GM21367 (cell line): ENCODE measurements around the gene DXO.
"Not testable (repeated sequence)": the region's sequence is repeated elsewhere in the genome, so short reads cannot be mapped to it uniquely, and the experiment has no call there.

Experiments used
- ATAC-seq: cut with Tn5 transposase; IDR thresholded peaks from one replicate; pipeline ENCODE4 v1.9.1; 2021; ENCODE audit not compliant: unreplicated experiment

Gene DXO

DNA sequence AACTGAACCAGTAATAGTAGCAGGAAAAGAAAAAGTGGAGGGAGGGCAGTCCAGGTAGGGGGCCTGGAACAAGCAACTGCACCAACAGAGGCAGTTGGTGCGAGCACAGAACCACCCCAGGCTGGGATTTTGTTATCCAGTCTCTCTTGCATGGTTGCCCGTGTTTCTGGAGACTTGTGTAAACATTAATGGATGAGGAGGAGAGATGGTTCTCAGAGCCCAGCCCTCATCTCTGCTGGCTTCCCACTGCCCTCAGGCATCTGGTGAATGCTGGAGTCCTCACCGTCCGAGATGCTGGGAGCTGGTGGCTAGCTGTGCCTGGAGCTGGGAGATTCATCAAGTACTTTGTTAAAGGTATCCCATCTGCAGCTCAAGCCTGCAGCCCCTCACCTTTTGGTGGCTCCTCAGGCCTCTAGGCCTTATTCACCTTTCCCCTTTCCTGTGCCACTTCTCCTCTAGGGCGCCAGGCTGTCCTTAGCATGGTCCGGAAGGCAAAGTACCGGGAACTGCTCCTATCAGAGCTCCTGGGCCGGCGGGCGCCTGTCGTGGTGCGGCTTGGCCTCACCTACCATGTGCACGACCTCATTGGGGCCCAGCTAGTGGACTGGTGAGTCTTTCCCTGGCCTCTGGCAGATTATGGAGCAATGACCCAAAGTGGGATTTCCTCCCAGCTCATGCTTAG, 8.4 kb upstream of the DXO start:
- ATAC-seq: not testable (repeated sequence)

DNA sequence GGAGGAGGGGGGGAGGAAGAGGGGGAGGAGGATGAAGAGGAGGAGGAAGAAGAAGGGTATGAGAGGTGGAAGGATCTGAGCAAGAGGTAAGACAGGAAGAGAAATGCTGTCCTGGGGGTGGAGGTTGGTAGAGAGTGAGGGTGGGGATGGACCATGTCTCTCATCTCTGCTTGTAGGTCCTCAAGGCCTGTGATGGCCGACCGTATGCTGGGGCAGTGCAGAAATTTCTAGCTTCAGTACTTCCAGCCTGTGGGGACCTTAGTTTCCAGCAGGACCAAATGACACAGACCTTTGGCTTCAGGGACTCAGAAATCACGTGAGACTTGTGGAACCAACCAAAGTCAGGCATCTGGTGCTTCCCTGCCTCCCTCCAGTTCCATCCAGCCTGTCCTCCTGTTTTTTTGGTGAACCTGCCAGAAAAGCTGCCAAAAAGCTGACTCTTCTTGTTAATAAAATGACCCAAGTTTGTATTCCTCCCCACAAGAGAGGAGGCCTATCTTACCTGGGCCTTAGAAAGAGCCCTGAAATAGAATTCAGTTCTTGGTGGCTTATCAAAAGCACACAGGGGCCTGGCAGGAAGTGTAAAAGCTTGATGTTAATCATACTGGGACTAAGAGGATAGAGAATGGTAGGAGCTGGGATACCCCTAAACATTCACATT, 7.4 kb upstream of the DXO start:
- ATAC-seq: no peak

DNA sequence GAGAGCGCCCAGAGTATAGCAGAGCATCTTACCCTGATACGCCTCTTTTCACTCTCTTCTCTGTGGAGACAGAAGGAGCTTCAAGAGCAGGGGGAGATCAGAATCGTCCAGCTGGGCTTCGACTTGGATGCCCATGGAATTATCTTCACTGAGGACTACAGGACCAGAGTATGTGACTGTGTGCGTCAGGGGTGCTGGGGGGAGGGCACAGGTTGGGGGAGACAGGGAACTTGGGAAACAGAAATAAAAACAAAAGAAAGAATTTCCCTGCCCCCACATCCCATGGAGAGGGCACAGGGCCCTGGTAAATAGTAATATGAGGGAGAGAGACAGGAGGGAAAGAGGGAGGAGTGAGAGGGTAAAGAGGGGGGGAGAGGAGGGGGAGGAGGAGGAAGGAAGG, 6.9 kb upstream of the DXO start:
- ATAC-seq: no peak

- no peak for ATAC-seq
These were observed 6.0 kb upstream of the DXO start for GRCh38 chr6:31977816-31978431.

- not testable (repeated sequence) for ATAC-seq
These were observed 4.1 kb upstream of the DXO start for GRCh38 chr6:31976065-31976464.

- ATAC-seq: no peak
These were observed 892 bp upstream of the DXO start for GRCh38 chr6:31972709-31973350.

- ATAC-seq: no peak
These were observed 502 bp downstream of the DXO start for GRCh38 chr6:31971279-31971992.

DNA sequence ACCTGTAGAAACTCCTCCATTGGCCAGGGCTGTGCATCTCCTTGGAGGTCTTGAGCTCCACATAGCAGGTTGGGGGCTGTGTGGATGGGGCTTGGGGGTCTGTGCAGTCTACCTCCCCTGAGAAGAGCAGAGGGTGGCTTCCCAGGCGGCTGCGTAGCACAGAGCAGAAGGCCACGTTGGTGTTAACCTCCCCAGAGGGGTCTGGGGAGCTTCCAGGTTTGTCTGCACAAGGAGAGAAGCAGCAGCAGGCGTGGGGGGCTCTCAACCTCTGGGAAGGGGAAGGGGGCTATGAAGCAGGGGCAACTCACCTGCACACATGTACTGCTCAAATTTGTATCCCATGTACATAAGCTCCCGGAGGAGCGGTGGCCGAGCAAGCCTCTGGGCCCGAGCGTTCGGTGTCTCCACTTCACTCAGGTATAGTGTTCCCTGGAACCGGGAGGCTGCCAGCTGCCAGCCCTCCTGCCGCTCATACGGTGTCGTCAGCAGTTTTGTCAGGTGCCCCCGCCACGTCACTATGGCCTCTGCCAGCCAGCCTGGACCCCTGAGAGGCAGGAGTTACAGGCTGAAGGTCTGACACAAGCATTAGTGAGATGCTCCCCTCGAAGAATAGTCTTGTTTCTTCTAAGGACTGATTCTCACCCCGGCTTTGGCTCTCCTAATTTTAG, 1.2 kb downstream of the DXO start:
- no peak for ATAC-seq

- ATAC-seq: no peak
These were observed 2.0 kb downstream of the DXO start for GRCh38 chr6:31969712-31970603.

DNA sequence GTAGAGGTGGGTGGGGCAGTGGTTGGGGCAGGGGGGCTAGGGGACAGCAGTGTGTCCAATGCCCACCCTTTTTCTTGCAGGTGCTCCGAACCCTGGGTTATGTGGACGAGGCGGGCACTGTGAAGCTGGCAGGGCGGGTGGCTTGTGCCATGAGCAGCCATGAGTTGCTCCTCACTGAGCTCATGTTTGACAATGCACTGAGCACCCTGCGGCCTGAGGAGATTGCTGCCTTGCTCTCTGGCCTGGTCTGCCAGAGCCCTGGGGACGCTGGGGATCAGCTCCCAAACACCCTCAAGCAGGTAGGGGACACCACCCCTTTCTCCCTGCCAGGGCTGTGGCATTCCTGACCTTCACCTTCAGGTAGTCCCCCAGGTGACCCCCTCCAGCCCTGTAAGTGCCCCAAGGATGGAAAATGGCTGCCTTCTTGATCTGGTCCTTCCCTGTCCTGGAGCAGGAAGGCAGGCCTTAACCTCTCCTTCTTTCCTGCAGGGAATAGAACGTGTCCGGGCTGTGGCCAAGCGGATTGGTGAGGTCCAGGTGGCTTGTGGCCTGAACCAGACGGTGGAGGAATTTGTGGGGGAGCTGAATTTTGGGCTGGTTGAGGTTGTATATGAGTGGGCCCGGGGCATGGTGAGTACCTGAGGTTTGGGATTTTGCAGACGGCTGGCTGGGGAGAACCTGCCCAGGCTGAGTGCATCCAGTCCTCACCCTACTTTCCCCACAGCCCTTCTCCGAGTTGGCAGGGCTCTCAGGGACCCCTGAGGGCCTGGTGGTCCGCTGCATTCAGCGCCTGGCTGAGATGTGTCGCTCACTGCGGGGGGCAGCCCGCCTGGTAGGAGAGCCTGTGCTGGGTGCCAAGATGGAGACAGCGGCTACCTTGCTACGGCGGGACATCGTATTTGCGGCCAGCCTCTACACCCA, 2.9 kb downstream of the DXO start:
- ATAC-seq: no peak

DNA sequence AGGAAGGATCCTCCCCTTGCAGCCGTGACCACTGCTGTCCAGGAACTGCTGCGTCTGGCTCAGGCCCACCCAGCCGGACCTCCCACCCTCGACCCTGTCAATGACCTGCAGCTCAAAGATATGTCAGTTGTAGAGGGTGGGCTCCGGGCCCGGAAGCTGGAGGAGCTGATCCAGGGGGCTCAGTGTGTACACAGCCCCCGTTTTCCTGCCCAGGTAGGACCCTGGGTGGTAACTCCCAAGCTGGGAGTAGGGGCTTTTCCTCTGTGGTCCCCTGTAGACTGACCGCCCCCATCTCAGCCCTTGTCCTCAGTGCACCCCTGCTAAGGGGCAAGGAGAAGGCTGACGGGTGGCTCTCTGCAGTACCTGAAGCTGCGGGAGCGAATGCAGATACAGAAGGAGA, 3.6 kb downstream of the DXO start:
- no peak for ATAC-seq

GRCh38 chr6:31967926-31968320, 4.0 kb downstream of the DXO start:
- no peak for ATAC-seq

DNA sequence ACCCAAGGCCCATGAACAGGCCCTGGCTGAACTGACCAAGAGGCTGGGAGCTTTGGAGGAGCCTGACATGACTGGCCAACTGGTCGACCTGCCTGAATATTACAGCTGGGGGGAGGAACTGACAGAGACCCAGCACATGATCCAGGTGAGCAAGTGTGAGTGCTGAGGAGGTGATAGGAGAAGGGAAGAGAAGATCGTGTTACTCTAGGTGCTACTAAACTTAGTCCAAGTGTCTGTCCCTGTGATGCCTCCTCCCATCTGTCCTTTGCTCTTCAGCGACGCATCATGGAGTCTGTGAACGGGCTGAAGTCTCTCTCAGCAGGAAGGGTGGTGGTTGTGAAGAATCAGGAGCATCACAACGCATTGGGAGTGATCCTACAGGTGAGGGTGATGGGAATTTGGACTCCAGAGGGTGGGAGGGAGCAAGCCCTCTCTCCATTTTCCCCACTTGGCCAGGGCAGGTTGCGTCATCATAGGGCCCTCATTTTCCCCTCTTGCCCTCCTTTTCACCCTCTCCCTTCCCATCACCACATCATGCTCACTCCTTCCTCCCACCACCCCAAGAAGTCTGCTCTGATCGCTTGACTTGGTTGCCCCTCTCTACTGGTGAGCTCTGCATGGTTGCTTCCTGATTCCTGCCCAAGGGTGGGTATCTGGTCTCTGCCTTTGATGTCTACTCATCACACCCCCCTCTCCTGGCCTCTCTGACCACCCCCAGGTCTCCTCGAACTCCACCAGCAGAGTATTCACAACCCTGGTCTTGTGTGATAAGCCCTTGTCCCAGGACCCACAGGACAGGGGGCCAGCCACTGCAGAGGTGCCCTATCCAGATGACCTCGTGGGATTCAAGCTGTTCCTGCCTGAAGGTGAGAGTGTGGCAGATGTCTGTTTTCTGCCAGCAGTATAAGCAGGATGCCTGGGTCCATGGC, 4.7 kb downstream of the DXO start:
- no peak for ATAC-seq

DNA sequence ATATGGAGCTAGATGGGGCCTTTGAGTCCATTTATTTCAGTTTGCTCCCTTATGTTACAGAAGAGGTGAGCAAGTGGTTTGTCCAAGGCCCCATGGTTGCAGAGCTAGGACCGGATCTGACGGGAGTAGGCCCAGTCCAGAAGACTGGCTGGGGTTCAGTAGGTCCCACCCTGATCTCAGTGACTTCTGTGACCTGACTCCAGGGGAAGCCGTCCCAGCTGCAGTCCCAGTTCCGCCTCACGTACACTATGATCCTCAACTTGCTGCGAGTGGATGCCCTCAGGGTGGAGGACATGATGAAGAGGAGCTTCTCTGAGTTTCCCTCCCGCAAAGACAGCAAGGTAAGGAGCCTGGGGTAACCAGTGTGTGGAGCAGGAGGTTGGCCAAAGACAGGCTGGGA, 5.4 kb downstream of the DXO start:
- no peak for ATAC-seq

DNA sequence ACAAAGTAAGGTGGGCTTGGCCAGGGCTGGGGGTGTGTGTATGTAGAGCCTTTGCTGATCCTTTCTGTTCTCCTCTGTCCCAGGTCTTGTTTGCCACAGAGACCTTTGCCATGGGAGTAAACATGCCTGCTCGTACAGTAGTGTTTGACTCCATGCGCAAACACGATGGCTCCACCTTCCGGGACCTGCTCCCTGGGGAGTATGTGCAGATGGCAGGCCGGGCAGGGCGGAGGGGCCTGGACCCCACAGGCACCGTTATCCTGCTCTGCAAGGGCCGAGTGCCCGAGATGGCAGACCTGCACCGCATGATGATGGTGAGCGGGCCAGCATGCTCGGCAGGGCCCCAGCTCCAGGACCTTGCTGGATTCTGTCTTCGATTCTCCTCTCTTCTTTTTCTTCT, 6.2 kb downstream of the DXO start:
- no peak for ATAC-seq

- no peak for ATAC-seq
These were observed 8.0 kb downstream of the DXO start for GRCh38 chr6:31963921-31964320.

- ATAC-seq: no peak
These were observed 10.3 kb downstream of the DXO start for GRCh38 chr6:31961616-31962015.
